ENCODE measurements around the gene GPC2. TPM values are rescaled to one million over a fixed set of nuclear protein-coding genes. Genes with fewer than 3 reads are reported as not detected.
"Not testable (repeated sequence)": the region's sequence is repeated elsewhere in the genome, so short reads cannot be mapped to it uniquely, and the experiment has no call there.

GPC2 gene
- total RNA-seq, 1 donor = 1.4 TPM

DNA sequence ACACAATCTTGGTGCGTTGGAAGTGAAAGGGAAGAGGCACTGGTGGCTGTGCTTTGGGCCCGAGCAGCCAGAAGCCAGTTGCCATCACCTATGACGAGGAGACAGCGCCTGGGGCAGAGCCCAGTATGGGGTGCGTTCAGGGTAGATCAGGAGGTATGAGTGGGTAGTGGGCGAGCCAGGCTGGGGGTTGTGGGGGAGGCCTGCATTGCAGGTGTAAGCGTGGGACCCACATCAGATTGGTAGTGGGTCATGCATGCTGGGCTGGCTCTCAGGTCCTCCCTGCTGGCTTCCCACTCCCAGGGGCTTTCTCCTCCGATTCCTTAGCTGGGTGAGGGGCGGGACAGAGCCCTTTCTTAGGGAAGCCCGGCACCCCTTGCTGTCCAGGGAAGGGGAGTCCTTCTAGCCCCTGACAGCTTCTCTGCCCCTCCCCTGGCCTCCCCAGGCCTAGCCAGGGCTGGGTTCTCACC lies 42.1 kb upstream of the GPC2 start:
- TF ChIP-seq, protein P1, sequence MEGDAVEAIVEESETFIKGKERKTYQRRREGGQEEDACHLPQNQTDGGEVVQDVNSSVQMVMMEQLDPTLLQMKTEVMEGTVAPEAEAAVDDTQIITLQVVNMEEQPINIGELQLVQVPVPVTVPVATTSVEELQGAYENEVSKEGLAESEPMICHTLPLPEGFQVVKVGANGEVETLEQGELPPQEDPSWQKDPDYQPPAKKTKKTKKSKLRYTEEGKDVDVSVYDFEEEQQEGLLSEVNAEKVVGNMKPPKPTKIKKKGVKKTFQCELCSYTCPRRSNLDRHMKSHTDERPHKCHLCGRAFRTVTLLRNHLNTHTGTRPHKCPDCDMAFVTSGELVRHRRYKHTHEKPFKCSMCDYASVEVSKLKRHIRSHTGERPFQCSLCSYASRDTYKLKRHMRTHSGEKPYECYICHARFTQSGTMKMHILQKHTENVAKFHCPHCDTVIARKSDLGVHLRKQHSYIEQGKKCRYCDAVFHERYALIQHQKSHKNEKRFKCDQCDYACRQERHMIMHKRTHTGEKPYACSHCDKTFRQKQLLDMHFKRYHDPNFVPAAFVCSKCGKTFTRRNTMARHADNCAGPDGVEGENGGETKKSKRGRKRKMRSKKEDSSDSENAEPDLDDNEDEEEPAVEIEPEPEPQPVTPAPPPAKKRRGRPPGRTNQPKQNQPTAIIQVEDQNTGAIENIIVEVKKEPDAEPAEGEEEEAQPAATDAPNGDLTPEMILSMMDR (IDR thresholded peaks at IDR 0.05; ENCODE audit: extremely low read depth, low read depth, low read length) = no peak

DNA sequence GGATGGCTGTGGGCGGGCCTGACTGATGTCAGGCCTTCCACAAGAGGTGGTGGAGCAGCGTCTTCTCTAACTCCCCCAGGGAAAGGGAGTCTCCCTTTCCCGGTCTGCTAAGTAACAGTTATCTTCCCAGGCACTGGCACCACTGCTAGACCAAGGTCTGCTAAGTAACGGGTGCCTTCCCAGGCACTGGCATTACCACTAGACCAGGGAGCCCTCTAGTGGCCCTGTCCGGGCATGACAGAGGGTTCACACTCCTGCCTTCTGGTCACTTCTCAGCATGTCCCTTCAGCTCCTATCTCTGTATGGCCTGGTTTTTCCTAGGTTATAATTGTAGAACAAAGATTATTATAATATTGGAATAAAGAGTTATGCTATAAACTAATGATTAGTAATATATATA lies 40.8 kb upstream of the GPC2 start:
- not testable (repeated sequence) for DNase-seq (ENCODE audit: insufficient read length, low spot score, missing footprints); H3K79me2 ChIP-seq (ENCODE audit: insufficient read depth, low read length); H3K4me3 ChIP-seq (ENCODE audit: insufficient read depth, low read length); H4K20me1 ChIP-seq (ENCODE audit: insufficient read depth, low read length); H3K9me3 ChIP-seq (ENCODE audit: low read depth, low read length); H2AFZ ChIP-seq (ENCODE audit: low read length); H3K27ac ChIP-seq (ENCODE audit: low read depth, low read length); H3K4me2 ChIP-seq (ENCODE audit: insufficient read depth, low read length); H3K36me3 ChIP-seq (ENCODE audit: insufficient read depth, low read length); H3K4me1 ChIP-seq (ENCODE audit: insufficient read depth, low read length); H3K27me3 ChIP-seq (ENCODE audit: insufficient read depth, low read length)
- TF ChIP-seq, protein P1 (IDR thresholded peaks at IDR 0.05; ENCODE audit: extremely low read depth, low read depth, low read length) = peak; percentile 46

More for the DNA sequence above, 42.1 kb upstream of the GPC2 start:
- no peaks in the 10 kb centered on the region for H3K27me3 ChIP-seq (ENCODE audit: insufficient read depth, low read length)
- no peaks in the 10 kb centered on the region for H3K9me3 ChIP-seq (ENCODE audit: low read depth, low read length)
- no peaks in the 10 kb centered on the region for H4K20me1 ChIP-seq (ENCODE audit: insufficient read depth, low read length)
- H3K4me3 ChIP-seq (ENCODE audit: insufficient read depth, low read length) = no peak overlapping the region
- no peak overlapping the region for H2AFZ ChIP-seq (ENCODE audit: low read length)
- no peaks in the 10 kb centered on the region for H3K79me2 ChIP-seq (ENCODE audit: insufficient read depth, low read length)
- DNase-seq (ENCODE audit: insufficient read length, low spot score, missing footprints) = no peak
- H3K36me3 ChIP-seq (ENCODE audit: insufficient read depth, low read length) = no peaks in the 10 kb centered on the region
- H3K27ac ChIP-seq (ENCODE audit: low read depth, low read length) = no peak overlapping the region
- H3K4me1 ChIP-seq (ENCODE audit: insufficient read depth, low read length) = no peaks in the 10 kb centered on the region
- no peak overlapping the region for H3K4me2 ChIP-seq (ENCODE audit: insufficient read depth, low read length)

DNA sequence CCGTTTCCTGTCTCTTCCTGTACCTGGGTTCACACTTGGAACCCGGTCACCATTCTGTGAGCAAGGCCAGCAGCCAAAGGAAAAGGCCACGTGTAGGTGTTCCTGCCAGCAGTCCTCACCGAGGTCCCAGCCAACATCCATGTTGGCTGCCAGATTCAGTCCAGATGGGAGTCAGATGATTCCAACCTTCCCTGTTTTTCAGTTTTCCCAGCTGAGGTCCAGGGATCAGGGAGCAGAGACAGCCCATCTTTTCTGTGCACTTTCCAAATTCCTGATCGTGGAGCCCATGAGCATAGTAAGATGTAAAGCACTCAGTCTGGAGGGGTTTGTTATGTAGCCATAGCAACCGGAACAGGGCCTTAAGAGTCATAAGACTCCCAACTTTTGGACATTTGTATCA lies 38.7 kb upstream of the GPC2 start:
- H3K4me3 ChIP-seq (ENCODE audit: insufficient read depth, low read length) = no peak overlapping the region
- no peak overlapping the region for H3K4me2 ChIP-seq (ENCODE audit: insufficient read depth, low read length)
- peaks cover 18% of the 10 kb centered on the region for H3K27me3 ChIP-seq (ENCODE audit: insufficient read depth, low read length)
- no peaks in the 10 kb centered on the region for H4K20me1 ChIP-seq (ENCODE audit: insufficient read depth, low read length)
- H3K79me2 ChIP-seq (ENCODE audit: insufficient read depth, low read length) = no peaks in the 10 kb centered on the region
- H3K9me3 ChIP-seq (ENCODE audit: low read depth, low read length) = no peaks in the 10 kb centered on the region
- no peak overlapping the region for H3K27ac ChIP-seq (ENCODE audit: low read depth, low read length)
- no peaks in the 10 kb centered on the region for H3K4me1 ChIP-seq (ENCODE audit: insufficient read depth, low read length)
- TF ChIP-seq, protein P1 (IDR thresholded peaks at IDR 0.05; ENCODE audit: extremely low read depth, low read depth, low read length) = no peak
- no peak overlapping the region for H2AFZ ChIP-seq (ENCODE audit: low read length)
- H3K36me3 ChIP-seq (ENCODE audit: insufficient read depth, low read length) = no peaks in the 10 kb centered on the region
- no peak for DNase-seq (ENCODE audit: insufficient read length, low spot score, missing footprints)

DNA sequence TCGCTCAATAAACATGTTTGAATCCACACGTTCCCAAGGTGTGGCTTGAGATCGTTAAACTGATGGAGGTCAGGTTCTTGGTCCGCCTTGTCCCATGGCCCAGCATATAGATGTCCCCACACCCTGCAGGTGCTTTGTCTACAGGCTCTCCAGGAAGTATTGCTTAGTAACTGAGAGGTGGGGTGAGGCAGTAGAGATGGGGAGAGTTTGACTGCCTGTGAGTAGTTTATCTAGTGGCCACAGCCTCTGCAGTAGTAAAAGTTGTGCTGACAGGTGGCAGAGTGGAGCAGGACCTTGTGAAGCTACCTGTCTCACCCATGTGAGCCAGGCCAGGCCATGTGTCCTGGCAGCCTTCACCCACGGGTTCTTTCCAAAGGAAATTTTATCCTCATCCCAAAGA lies 37.2 kb upstream of the GPC2 start:
- H2AFZ ChIP-seq (ENCODE audit: low read length) = not testable (repeated sequence)

More for the DNA sequence above, 37.2 kb upstream of the GPC2 start:
- H3K9me3 ChIP-seq (ENCODE audit: low read depth, low read length); H3K4me2 ChIP-seq (ENCODE audit: insufficient read depth, low read length); H3K79me2 ChIP-seq (ENCODE audit: insufficient read depth, low read length); H3K4me3 ChIP-seq (ENCODE audit: insufficient read depth, low read length); H3K27ac ChIP-seq (ENCODE audit: low read depth, low read length); H3K4me1 ChIP-seq (ENCODE audit: insufficient read depth, low read length); DNase-seq (ENCODE audit: insufficient read length, low spot score, missing footprints); H3K36me3 ChIP-seq (ENCODE audit: insufficient read depth, low read length); H4K20me1 ChIP-seq (ENCODE audit: insufficient read depth, low read length): not testable (repeated sequence)
- peaks cover 29% of the 10 kb centered on the region for H3K27me3 ChIP-seq (ENCODE audit: insufficient read depth, low read length)

Measured in osteoblast (primary cell).